Cardiac septum (tissue), 1 donor: ENCODE data around the gene HIVEP1. TPM values are rescaled to one million over a fixed set of nuclear protein-coding genes. Genes with fewer than 3 reads are reported as not detected.

Experiments
- DNase-seq: peaks from one replicate; pipeline ENCODE4 v3.0.0-alpha.2; 2020; ENCODE audit warnings: low spot score
- intact Hi-C: fragments of 100-400 bp; cut with DNase I; formaldehyde crosslinking; loops from one replicate; pipeline ENCODE4 v1.14.0; 2022
- total RNA-seq: library from RNA; stranded (reverse); fragmentation: NEBNext Ultra II Directional; extraction: Animal tissue kit (Norgen Biotek cat#: 25700); gene quantifications from one replicate; pipeline ENCODE4 v1.2.1, GENCODE V29; 2021
- donor health status: DM: no; HTN: no; CAD: no.

HIVEP1 gene
- total RNA-seq, 1 donor from 2014 or later = 17.8 TPM

DNA sequence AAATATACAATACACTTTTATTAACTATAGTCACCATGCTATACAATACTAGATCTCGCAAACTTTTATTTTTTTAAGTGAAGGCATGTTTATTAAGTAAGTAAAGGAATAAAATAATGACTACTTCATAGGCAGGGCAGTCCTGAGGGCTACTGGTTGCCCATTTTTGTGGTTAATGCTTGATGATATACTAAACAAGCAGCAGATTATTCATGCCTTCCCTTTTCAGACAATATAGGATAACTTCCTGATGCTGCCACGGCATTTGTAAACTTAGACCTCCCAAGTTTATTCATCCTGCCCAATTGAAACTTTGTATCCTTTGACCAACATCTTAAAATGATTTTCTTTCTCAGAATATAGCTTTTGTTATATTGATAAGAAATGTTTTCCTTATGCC lies 24.7 kb upstream of the HIVEP1 start:
- intact Hi-C loops = no loop called here
- DNase-seq = no peak

DNA sequence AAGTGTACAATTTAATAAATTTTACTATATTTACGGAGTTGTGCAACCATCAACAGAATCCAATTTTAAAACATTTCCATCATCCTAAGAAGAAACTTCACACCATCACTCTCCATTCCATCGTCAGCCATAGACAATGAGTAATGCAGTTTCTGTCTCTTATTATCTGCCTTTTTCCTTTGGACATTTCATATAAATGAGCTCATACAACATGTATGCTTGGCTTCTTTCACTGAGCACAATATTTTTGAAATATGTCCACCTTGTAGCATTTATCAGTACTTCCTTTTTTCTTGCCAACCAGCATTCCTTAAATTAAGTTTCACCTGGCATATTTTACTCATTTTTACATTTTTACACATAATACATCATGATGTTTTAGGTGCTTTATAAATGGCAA lies 22.7 kb upstream of the HIVEP1 start:
- intact Hi-C loops = no loop called here
- no peak for DNase-seq

DNA sequence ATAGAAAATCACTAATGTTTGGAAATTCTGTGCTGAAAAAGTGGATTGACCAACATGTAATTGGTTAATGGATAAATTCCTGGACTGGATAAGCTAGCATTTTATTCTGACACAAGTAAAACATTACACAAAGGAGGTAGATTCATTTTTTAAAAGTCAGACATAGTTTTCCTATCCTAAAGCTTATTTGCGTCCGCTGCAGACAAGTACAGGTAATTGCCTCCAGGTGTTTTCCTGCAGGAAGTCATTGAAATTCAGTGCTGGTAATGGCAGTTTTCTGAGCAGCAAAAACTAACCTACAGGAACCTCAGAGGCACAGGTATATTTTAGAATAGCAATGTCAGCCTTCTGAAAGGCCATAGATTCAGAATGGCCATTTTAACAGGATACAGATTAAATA lies 20.0 kb upstream of the HIVEP1 start:
- no peak for DNase-seq
- intact Hi-C loops = no loop called here

DNA sequence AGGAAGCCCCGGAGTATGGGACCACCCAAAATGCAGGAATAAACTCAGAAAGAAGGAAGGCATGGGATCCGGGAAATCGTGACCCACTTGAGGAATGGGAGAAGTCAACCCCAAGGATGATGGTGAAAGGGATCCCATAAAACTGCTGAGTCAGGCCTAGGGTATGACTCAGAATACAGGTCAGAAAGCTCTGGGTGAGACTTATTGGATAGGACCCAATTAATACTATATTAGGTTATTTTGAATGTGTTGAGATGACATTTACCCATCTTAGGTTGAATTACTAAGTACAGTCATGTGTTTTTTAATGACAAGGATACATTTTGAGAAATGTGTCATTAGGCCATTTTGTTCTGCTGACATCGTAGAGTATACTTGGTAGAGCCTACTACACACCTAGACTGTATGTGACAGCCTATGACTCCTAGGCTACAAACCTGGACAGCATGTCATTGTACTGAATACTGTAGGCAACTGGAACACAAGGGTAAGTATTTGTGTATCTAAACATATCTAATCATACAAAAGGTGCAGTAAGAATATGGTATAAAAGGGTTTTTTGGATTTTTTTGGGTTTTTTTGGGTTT lies 17.1 kb upstream of the HIVEP1 start:
- intact Hi-C loops = no loop called here
- no peak for DNase-seq

- DNase-seq = no peak
- intact Hi-C loops = no loop called here
Observed at GRCh38 chr6:11996751-11997150, 15.4 kb upstream of the HIVEP1 start.

GRCh38 chr6:11999246-11999645 lies 12.9 kb upstream of the HIVEP1 start:
- no peak for DNase-seq
- intact Hi-C loops = no loop called here

DNA sequence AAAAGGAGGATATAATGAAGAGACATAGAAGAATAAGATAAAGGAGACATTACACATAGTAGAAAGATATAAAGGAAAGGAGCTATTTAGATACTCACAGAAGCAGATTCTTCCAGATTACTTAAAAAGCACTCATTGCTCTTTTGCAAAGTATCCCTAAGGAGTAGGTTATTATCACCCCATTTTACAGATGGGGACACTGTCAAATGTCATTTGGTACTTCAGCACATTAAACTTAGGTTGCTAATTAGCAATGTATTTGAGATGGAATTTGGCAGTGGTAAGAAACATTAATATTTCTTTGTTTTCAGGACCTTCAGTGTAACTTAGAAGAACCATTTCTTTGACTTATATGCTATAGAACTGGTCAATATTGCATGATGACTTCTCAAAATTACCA lies 11.9 kb upstream of the HIVEP1 start:
- intact Hi-C loops = no loop called here
- no peak for DNase-seq

GRCh38 chr6:12001004-12001705 lies 11.0 kb upstream of the HIVEP1 start:
- intact Hi-C loops = no loop called here
- DNase-seq = no peak

- DNase-seq = no peak
- intact Hi-C loops = no loop called here
Observed at GRCh38 chr6:12001706-12002435, 10.2 kb upstream of the HIVEP1 start.

DNA sequence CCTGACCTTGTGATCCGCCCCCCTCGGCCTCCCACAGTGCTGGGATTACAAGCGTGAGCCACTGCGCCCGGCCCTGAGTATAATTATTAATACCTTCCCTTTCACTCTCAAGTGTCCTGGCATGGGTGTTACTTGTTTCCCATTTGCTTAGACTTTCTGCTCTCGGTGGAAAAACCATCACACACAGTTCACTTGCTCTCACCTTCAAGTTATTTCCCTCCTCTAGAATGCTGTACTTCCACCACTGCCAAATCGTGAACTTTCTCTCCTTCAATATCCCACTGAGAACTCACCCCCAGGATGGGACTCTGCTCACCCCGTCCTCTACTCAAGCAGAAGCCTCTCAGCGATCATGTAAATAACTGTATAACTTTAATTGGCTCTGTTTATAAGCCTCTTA lies 4.6 kb upstream of the HIVEP1 start:
- intact Hi-C loops = loop anchor here (5.0 kb wide), 1 partner anchor 40 kb away; no protein-coding TSS in a partner anchor

GRCh38 chr6:12007887-12008286 lies 4.2 kb upstream of the HIVEP1 start:
- intact Hi-C loops = loop anchor here (2.0 to 5.0 kb wide), 2 partner anchors 41 to 197 kb away; no protein-coding TSS in a partner anchor
- no peak for DNase-seq

More for the DNA sequence above, 4.6 kb upstream of the HIVEP1 start:
- no peak for DNase-seq

- intact Hi-C loops = loop anchor here (1.0 to 5.0 kb wide), 3 partner anchors 41 to 238 kb away; no protein-coding TSS in a partner anchor
- DNase-seq = peak; percentile 95
Observed at GRCh38 chr6:12008366-12009179, 3.5 kb upstream of the HIVEP1 start.

GRCh38 chr6:12009180-12009685 lies 2.9 kb upstream of the HIVEP1 start:
- intact Hi-C loops = loop anchor here (1.0 to 5.0 kb wide), 3 partner anchors 42 to 239 kb away; no protein-coding TSS in a partner anchor
- no peak for DNase-seq

GRCh38 chr6:12009876-12010634 lies 2.1 kb upstream of the HIVEP1 start:
- intact Hi-C loops = loop anchor here (1.0 to 5.0 kb wide), 5 partner anchors 43 to 403 kb away; no protein-coding TSS in a partner anchor
- DNase-seq = no peak

DNA sequence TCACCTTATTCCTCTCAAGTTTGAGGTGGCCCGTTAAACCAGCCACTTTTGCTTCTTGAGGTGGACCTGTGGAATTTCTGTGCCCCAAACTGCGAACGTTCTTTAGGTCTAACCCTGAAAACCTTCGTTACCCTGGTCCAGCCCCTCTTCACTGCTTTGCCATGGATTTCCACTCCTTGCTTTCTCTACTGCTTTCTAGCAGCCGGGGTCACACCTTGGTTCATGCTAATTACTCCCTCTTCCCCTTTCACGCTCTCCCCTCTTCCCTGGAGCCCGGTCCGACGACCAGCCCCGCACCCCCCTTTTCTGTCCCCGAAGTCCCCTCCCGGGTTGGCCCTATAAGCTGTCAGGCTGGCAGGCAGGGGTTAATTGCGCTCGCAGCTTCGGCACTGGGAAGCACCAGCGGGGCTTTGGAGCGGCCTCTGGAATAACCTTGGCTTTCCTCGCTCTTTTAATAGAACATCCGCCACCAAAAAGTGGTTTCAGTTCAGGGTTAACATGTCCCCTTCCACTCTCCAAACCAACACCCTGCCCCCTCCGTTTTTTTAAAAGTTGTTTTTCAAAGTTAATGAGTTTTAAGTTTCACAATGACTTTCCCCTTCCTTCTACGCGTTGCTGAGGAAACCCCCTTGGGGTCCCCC lies 1.4 kb upstream of the HIVEP1 start:
- intact Hi-C loops = loop anchor here (5.0 kb wide), 2 partner anchors 353 to 403 kb away; no protein-coding TSS in a partner anchor
- peak; percentile 88 for DNase-seq

DNA sequence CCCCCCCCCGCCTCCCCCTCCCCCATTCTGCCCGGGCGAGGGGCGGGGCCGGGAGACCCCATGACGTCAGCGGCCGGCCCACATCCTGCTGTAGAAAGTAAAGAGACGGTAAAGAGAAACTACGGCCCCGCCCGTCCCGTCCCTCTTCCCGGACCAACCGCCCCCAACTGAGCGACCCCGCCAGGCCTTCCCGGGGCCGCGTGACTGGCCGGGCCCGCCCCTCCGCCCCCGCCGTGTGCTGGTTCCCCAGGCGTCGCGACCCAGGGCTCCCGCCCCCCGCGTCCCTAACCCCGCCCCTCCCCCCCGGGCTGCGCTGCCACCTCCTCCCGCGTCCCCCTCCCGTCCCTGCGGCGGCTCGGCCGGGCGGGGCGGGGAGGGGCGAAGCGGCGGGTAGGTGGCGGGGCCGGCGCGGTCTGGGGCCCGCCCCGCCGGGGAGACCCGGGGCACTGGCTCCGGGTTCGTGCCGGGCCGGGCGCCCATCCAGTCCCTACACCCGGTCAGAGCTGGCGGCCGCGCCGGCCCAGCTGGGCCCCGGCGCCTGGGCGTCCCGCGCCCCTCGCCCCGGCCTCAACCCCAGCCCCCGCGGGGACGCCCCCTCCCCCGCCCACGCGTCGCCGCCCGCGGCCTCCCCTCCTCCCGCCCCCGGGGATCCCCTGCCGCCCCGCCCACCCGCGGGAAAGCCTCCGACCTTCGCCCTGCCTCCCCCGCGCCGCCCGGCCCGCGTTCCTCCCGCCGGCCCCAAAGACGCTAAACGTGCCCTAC lies 655 bp upstream of the HIVEP1 start:
- intact Hi-C loops = loop anchor here (5.0 kb wide), 2 partner anchors 354 to 404 kb away; no protein-coding TSS in a partner anchor
- DNase-seq = peak; percentile 98

DNA sequence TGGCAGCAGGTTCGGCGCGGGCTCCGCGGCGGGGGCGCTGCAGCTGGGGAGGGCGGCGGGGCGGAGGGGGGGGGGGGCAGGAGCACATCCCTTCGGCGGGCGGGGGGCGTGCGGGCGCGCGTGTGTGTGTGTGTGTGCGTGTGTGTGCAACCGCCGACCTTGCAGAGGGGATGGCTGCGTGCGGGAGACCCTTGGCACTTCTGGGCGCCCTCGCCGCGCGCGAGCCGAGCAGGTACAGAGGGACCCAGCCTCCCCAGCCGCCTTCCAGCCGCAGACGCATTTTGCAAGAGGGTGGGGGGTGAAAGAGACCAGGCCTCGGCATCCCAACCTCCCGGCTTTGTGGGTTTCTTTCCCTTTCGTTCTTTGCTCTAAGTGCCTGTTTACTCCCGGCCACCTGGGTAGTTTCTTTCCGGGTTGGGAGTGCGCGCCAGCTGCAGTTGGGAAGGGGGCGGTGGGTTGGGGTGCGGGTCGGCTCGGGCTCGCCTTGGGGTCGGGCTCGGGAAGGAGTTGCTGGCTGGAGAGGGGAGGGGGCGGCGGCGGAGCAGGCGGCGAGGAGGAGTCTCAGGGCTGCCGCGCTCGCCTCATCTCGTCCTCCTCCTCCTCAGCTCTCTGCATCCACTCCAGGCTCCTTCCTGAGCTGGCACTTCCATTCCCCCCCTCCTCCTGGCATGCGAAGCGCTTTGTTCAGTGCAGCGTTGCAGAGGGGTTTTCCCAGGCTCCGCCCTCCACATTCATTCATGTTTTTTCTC lies 620 bp downstream of the HIVEP1 start:
- intact Hi-C loops = loop anchor here (5.0 kb wide), 2 partner anchors 355 to 405 kb away; no protein-coding TSS in a partner anchor

More for the DNA sequence above, 620 bp downstream of the HIVEP1 start:
- peak; percentile 83 for DNase-seq
